Midbrain (tissue), 1 donor: ENCODE data around the gene DEFB124.
"Not testable (repeated sequence)": the region's sequence is repeated elsewhere in the genome, so short reads cannot be mapped to it uniquely, and the experiment has no call there.

Source experiments
- DNase-seq: peaks from one replicate; lab custom pipeline; 2025; lab: John Stamatoyannopoulos, UW

DEFB124 gene

GRCh38 chr20:31488115-31488514, 13.2 kb upstream of the DEFB124 start:
- DNase-seq: no peak

- no peak for DNase-seq
Measured at GRCh38 chr20:31485450-31486339, 10.8 kb upstream of the DEFB124 start.

GRCh38 chr20:31484001-31484400, 9.1 kb upstream of the DEFB124 start:
- DNase-seq: no peak

- DNase-seq: no peak
Measured at GRCh38 chr20:31476643-31477215, 1.8 kb upstream of the DEFB124 start.

GRCh38 chr20:31476294-31476585, 1.3 kb upstream of the DEFB124 start:
- no peak for DNase-seq

- no peak for DNase-seq
Measured at GRCh38 chr20:31475472-31476293, 756 bp upstream of the DEFB124 start.

- DNase-seq: no peak
Measured at GRCh38 chr20:31474097-31474436, 860 bp downstream of the DEFB124 start.

- DNase-seq: no peak
Measured at GRCh38 chr20:31473331-31474096, 1.4 kb downstream of the DEFB124 start.

GRCh38 chr20:31472395-31473330, 2.3 kb downstream of the DEFB124 start:
- no peak for DNase-seq

GRCh38 chr20:31470946-31471345, 4.0 kb downstream of the DEFB124 start:
- not testable (repeated sequence) for DNase-seq

GRCh38 chr20:31454361-31454760, 20.6 kb downstream of the DEFB124 start:
- DNase-seq: no peak

GRCh38 chr20:31452575-31452974, 22.4 kb downstream of the DEFB124 start:
- DNase-seq: no peak

- no peak for DNase-seq
Measured at GRCh38 chr20:31449511-31450414, 25.2 kb downstream of the DEFB124 start.

- DNase-seq: no peak
Measured at GRCh38 chr20:31446084-31446819, 28.7 kb downstream of the DEFB124 start.

GRCh38 chr20:31440012-31440659, 34.8 kb downstream of the DEFB124 start, which contains the start of gene DEFB123:
Gene DEFB123 (plus strand): TSS chr20:31440632. CDS start chr20:31440699, 67 bp downstream.
- DNase-seq: no peak

GRCh38 chr20:31430568-31431115, 44.3 kb downstream of the DEFB124 start:
- no peak for DNase-seq

GRCh38 chr20:31427576-31427975, 47.4 kb downstream of the DEFB124 start:
- not testable (repeated sequence) for DNase-seq

- not testable (repeated sequence) for DNase-seq
Measured at GRCh38 chr20:31426891-31427551, 47.9 kb downstream of the DEFB124 start.
